DMS 273 (cell line): ENCODE results near the gene C1QTNF1.
"Not testable (repeated sequence)": the region's sequence is repeated elsewhere in the genome, so short reads cannot be mapped to it uniquely, and the experiment has no call there.

Experiments used
- DNase-seq: peaks from one replicate; lab custom pipeline; 2025; ENCODE audit not compliant: unreplicated experiment; lab: John Stamatoyannopoulos, UW

The C1QTNF1 gene

GRCh38 chr17:79022507-79022991 lies 1.4 kb upstream of the C1QTNF1 start:
- no peak for DNase-seq

GRCh38 chr17:79023180-79023705 lies 726 bp upstream of the C1QTNF1 start:
- no peak for DNase-seq

GRCh38 chr17:79024901-79025737 lies 1.1 kb downstream of the C1QTNF1 start:
- no peak for DNase-seq

GRCh38 chr17:79026376-79027273 lies 2.7 kb downstream of the C1QTNF1 start:
- DNase-seq, result no peak

- no peak for DNase-seq
Measured at GRCh38 chr17:79027274-79027924, 3.4 kb downstream of the C1QTNF1 start.

GRCh38 chr17:79027925-79028491 lies 4.0 kb downstream of the C1QTNF1 start:
- no peak for DNase-seq

- peak; percentile 53 for DNase-seq
Measured at GRCh38 chr17:79028496-79029326, 4.7 kb downstream of the C1QTNF1 start.

GRCh38 chr17:79029327-79030009 lies 5.5 kb downstream of the C1QTNF1 start:
- no peak for DNase-seq

- not testable (repeated sequence) for DNase-seq
Measured at GRCh38 chr17:79030636-79031035, 6.7 kb downstream of the C1QTNF1 start.

- peak; percentile 60 for DNase-seq
Measured at GRCh38 chr17:79031996-79032875, 8.3 kb downstream of the C1QTNF1 start.

- no peak for DNase-seq
Measured at GRCh38 chr17:79033046-79033616, 9.2 kb downstream of the C1QTNF1 start.

GRCh38 chr17:79033741-79034501 lies 10.0 kb downstream of the C1QTNF1 start:
- DNase-seq, result peak; percentile 97

GRCh38 chr17:79034931-79035485 lies 11.0 kb downstream of the C1QTNF1 start:
- DNase-seq, result peak; percentile 28

- no peak for DNase-seq
Measured at GRCh38 chr17:79035686-79036085, 11.7 kb downstream of the C1QTNF1 start.

GRCh38 chr17:79036181-79036580 lies 12.2 kb downstream of the C1QTNF1 start:
- no peak for DNase-seq

- DNase-seq, result no peak
Measured at GRCh38 chr17:79036596-79036995, 12.6 kb downstream of the C1QTNF1 start.
